GM12878 (cell line): ENCODE results near the gene CDK15. TPM values are rescaled to one million over a fixed set of nuclear protein-coding genes. Genes with fewer than 3 reads are reported as not detected.

ENCODE experiments used
- ATAC-seq: fragments of 200-7000 bp; cut with Tn5 transposase; 3 replicates; pipeline ENCODE4 v1.9.1; 2020; ENCODE audit warnings: mild to moderate bottlenecking, moderate library complexity
- BruUV-seq: library from RNA; stranded (reverse); fragments of 400-500 nt; replicated peaks from 2 replicates; lab custom pipeline; 2021; lab: Mats Ljungman, UMichigan
- CTCF ChIA-PET: fragments of 300-600 bp; sonication (Branson Sonifier 250); formaldehyde crosslinking; extraction: SDS; loops from one replicate; lab custom pipeline; 2021; ENCODE audit warnings: inconsistent platforms; lab: Yijun Ruan, JAX
- POLR2A ChIA-PET: fragments of 350-600 bp; formaldehyde crosslinking; extraction: SDS; loops from one replicate; lab custom pipeline; 2021; ENCODE audit warnings: inconsistent platforms; lab: Charles Lee
- RAD21 ChIA-PET: fragments of 300-600 bp; sonication (Branson Sonifier 250); formaldehyde crosslinking; loops from one replicate; lab custom pipeline; 2023; ENCODE audit warnings: antibody characterized with exemption; ENCODE audit not compliant: unreplicated experiment; lab: Charles Lee
- SMC1A ChIA-PET: fragments of 300-600 bp; sonication (Branson Sonifier 250); formaldehyde crosslinking; loops from one replicate; lab custom pipeline; 2023; ENCODE audit not compliant: unreplicated experiment, uncharacterized antibody; lab: Charles Lee
- DNase-seq: peaks from one replicate; pipeline ENCODE4 v3.0.0-alpha.2; 2011; ENCODE audit warnings: low read depth, low spot score
- FAIRE-seq: peaks from 3 replicates; lab custom pipeline; 2011; peaks lifted over from hg19 to GRCh38; lab: Jason Lieb, UNC
- H2AFZ ChIP-seq: 2 replicates; pipeline ENCODE4 v1.6.0; 2011; ENCODE audit warnings: low read depth, low read length, control low read depth; ENCODE audit not compliant: control insufficient read depth
- H3K27ac ChIP-seq: 2 replicates; pipeline ENCODE4 v1.5.1; 2011; ENCODE audit warnings: control low read depth; ENCODE audit not compliant: control insufficient read depth, insufficient read depth
- H3K27me3 ChIP-seq, 2 experiments: replicated peaks in 1 of 2; 2 replicates each; pipeline versions ENCODE4 v1.6.0 to v1.6.1; 2011; ENCODE audit warnings: low read length in 1 of 2; ENCODE audit not compliant: control insufficient read depth in 2 of 2, insufficient read depth in 2 of 2
- H3K36me3 ChIP-seq, 2 experiments: 2 replicates each; pipeline ENCODE4 v1.5.1; 2011; ENCODE audit warnings: low read length in 1 of 2; ENCODE audit not compliant: control insufficient read depth in 2 of 2, insufficient read depth in 2 of 2
- H3K4me1 ChIP-seq: 2 replicates; pipeline ENCODE4 v1.6.1; 2011; ENCODE audit warnings: mild to moderate bottlenecking, low read length, moderate library complexity, mixed read lengths; ENCODE audit not compliant: control insufficient read depth, insufficient read depth
- H3K4me2 ChIP-seq: 2 replicates; pipeline ENCODE4 v1.6.0; 2011; ENCODE audit warnings: control low read depth; ENCODE audit not compliant: control insufficient read depth, insufficient read depth
- H3K4me3 ChIP-seq: fragments of 200-600 bp; sonication (generic); 2 replicates; pipeline ENCODE4 v1.5.1; 2016
- H3K79me2 ChIP-seq: 2 replicates; pipeline ENCODE4 v1.6.0; 2011; ENCODE audit warnings: low read length; ENCODE audit not compliant: control insufficient read depth, insufficient read depth
- H3K9ac ChIP-seq: 2 replicates; pipeline ENCODE4 v1.8.0; 2011; ENCODE audit warnings: low read length, control low read depth, mixed read lengths; ENCODE audit not compliant: control insufficient read depth, insufficient read depth
- H3K9me3 ChIP-seq: replicated peaks from 3 replicates; pipeline ENCODE4 v1.5.1; 2011; ENCODE audit warnings: mild to moderate bottlenecking, low read length; ENCODE audit not compliant: control insufficient read depth, insufficient read depth
- H4K20me1 ChIP-seq: 2 replicates; pipeline ENCODE4 v1.6.0; 2011; ENCODE audit not compliant: control insufficient read depth, insufficient read depth
- BCLAF1 ChIP-seq: fragments of 450-650 bp; IDR thresholded peaks from 2 replicates; pipeline ENCODE4 v1.6.1; 2017; ENCODE audit warnings: antibody characterized with exemption, mild to moderate bottlenecking, moderate library complexity
- CBFB ChIP-seq: IDR thresholded peaks from 2 replicates; pipeline ENCODE4 v1.6.1; 2016; ENCODE audit warnings: antibody characterized with exemption, low read depth
- E2F4 ChIP-seq: IDR thresholded peaks from 2 replicates; pipeline ENCODE4 v1.6.1; 2012; ENCODE audit warnings: low read depth, low read length, improper control_type of control experiment
- HCFC1 ChIP-seq: fragments of 150-350 bp; IDR thresholded peaks from 2 replicates; pipeline ENCODE4 v1.6.1; 2014; ENCODE audit warnings: low read length
- JUND ChIP-seq: IDR thresholded peaks from 2 replicates; pipeline ENCODE4 v1.6.1; 2012; ENCODE audit warnings: low read depth, mild to moderate bottlenecking, low read length, improper control_type of control experiment, moderate library complexity
- MXI1 ChIP-seq: fragments of 150-350 bp; IDR thresholded peaks from 2 replicates; pipeline ENCODE4 v1.6.1; 2011; ENCODE audit warnings: low read depth, mild to moderate bottlenecking, inconsistent platforms, low read length, improper control_type of control experiment
- NFXL1 ChIP-seq: fragments of 450-650 bp; IDR thresholded peaks from 2 replicates; pipeline ENCODE4 v1.6.1; 2017; ENCODE audit warnings: antibody characterized with exemption, mild to moderate bottlenecking, borderline replicate concordance
- STAT3 ChIP-seq: IDR thresholded peaks from 2 replicates; pipeline ENCODE4 v1.6.1; 2011; ENCODE audit warnings: low read depth, low read length, improper control_type of control experiment
- ZNF24 ChIP-seq: fragments of 450-650 bp; IDR thresholded peaks from 2 replicates; pipeline ENCODE4 v1.6.1; 2017; ENCODE audit warnings: antibody characterized with exemption, mild to moderate bottlenecking
- WGBS: methylation state at CpG from one replicate; pipeline ENCODE4 v1.1.6; 2016; ENCODE audit warnings: low lambda C conversion rate; ENCODE audit not compliant: insufficient replicate concordance, insufficient coverage; ENCODE audit errors: missing lambda C conversion rate; 5-methylcytosine and 5-hydroxymethylcytosine counted together
- in situ Hi-C: fragments of 300-500 bp; cut with MboI; formaldehyde crosslinking; loops from 9 replicates; pipeline ENCODE4 v1.14.3; 2018; ENCODE audit warnings: mixed read lengths
- intact Hi-C: fragments of 100-400 bp; cut with micrococcal nuclease; formaldehyde crosslinking; loops from one replicate; pipeline ENCODE4 v1.14.2; 2022; ENCODE audit not compliant: unreplicated experiment
- polyA plus RNA-seq, 11 experiments: library from polyadenylated mRNA; depleted of rRNA in 4 of 11; unstranded in 6 of 11; stranded (reverse) in 5 of 11; fragments of >200 nt; fragmentation: Nextera tagmentation in 4 of 11; fragmentation: Illumina TruSeq in 1 of 11; extraction: Ambion mirVana in 4 of 11; extraction: Trizol in 1 of 11; gene quantifications; 1 replicate in 1 of 11; 2 replicates in 10 of 11; pipeline versions ENCODE4 v1.2.1 to v1.2.3, GENCODE V29; 2011 to 2016; ENCODE audit warnings: inconsistent platforms in 2 of 11, missing spikeins in 2 of 11, low read depth in 1 of 11
- total RNA-seq, 4 experiments: library from RNA; depleted of rRNA in 3 of 4; stranded (reverse); fragments of >200 nt in 3 of 4; fragmentation: Illumina TruSeq in 1 of 4; extraction: Trizol in 1 of 4; gene quantifications; 2 replicates each; pipeline versions ENCODE4 v1.2.1 to v1.2.3, GENCODE V29; 2013 to 2021

CDK15 gene
- total and polyA plus RNA-seq, 10 of the 15 experiments (the other 5 are each of a cell fraction or from before 2014, with no cell fraction given): 0.01 to 0.04 TPM; not detected in 8

- no peak for TF ChIP-seq ZNF24
- TF ChIP-seq E2F4: no peak
- TF ChIP-seq JUND: no peak
- no peak for TF ChIP-seq NFXL1
- TF ChIP-seq BCLAF1: no peak
- no peak for TF ChIP-seq MXI1
- TF ChIP-seq STAT3: no peak
These were observed 77.5 kb downstream of the CDK15 start (continued) for GRCh38 chr2:201883606-201884369.

- H3K36me3 ChIP-seq: no peaks in the 10 kb centered on the region
- ATAC-seq (no peak), FAIRE-seq (no peak), DNase-seq (no peak)
- intact Hi-C loops (no loop called here), in situ Hi-C loops (no loop called here)
- ChIA-PET POLR2A (interaction anchor here (0.5 kb wide), 1 partner anchor 321 kb away, joined by 3 read pairs; no protein-coding TSS in a partner anchor), CTCF (interaction anchor here (0.7 to 1.2 kb wide), 3 partner anchors 9 to 215 kb away, joined by 3 to 4 read pairs (median 3); no protein-coding TSS in a partner anchor), SMC1A (interaction anchor here (0.6 to 1.4 kb wide), 3 partner anchors 15 to 88 kb away, joined by 3 read pairs; no protein-coding TSS in a partner anchor), RAD21 (no interaction called here)
- no peak overlapping the region for H3K9ac ChIP-seq
- H4K20me1 ChIP-seq: no peaks in the 10 kb centered on the region
- H2AFZ ChIP-seq: no peak overlapping the region
- peaks cover 0 to 4% of the 10 kb centered on the region in 2 experiments; a peak in 1 of 4 replicates for H3K27me3 ChIP-seq
- 72% methylated on average over 3 of the region's 3 CpGs for WGBS
- no peak overlapping the region for H3K4me3 ChIP-seq
- peaks cover 3% of the 10 kb centered on the region for H3K4me1 ChIP-seq
- H3K79me2 ChIP-seq: no peaks in the 10 kb centered on the region
- no peak overlapping the region for H3K4me2 ChIP-seq
- no peak overlapping the region for H3K27ac ChIP-seq
- H3K9me3 ChIP-seq: no peaks in the 10 kb centered on the region
- no peak for TF ChIP-seq HCFC1
- no peak for TF ChIP-seq CBFB
- BruUV-seq: no TSS peak
These were observed 80.2 kb downstream of the CDK15 start for GRCh38 chr2:201886504-201886903.
